Endothelial cell of umbilical vein (primary cell): ENCODE data around the gene IRF2. TPM values are rescaled to one million over a fixed set of nuclear protein-coding genes. Genes with fewer than 3 reads are reported as not detected.

ENCODE experiments used
- BruUV-seq: library from RNA; stranded (reverse); fragments of 400-500 nt; replicated peaks from 2 replicates; lab custom pipeline; 2021; lab: Mats Ljungman, UMichigan
- CTCF ChIA-PET: fragments of 300-600, 350-600 bp; sonication (Branson Sonifier 250); formaldehyde crosslinking; loops from one replicate; lab custom pipeline; 2021; ENCODE audit warnings: antibody characterized with exemption, inconsistent platforms; lab: Charles Lee
- POLR2A ChIA-PET: fragments of 300-600, 350-600 bp; sonication (Branson Sonifier 250); formaldehyde crosslinking; loops from one replicate; lab custom pipeline; 2021; ENCODE audit warnings: antibody characterized with exemption, inconsistent platforms; lab: Charles Lee
- DNase-seq: peaks from one replicate; pipeline ENCODE4 v3.0.0-alpha.2; 2011; ENCODE audit warnings: low read depth, low spot score
- FAIRE-seq: peaks from 2 replicates; lab custom pipeline; 2011; peaks lifted over from hg19 to GRCh38; lab: Jason Lieb, UNC
- H2AFZ ChIP-seq: 2 replicates; pipeline ENCODE4 v1.6.0; 2012; ENCODE audit warnings: low read depth, low read length, control low read depth, inconsistent platforms
- H3K27ac ChIP-seq: 2 replicates; pipeline ENCODE4 v1.5.1; 2011; ENCODE audit warnings: low read depth, mild to moderate bottlenecking, control low read depth, low read length, moderate library complexity; ENCODE audit not compliant: insufficient read depth
- H3K27me3 ChIP-seq, 2 experiments: 2 replicates each; pipeline versions ENCODE4 v1.6.0 to v1.6.1; 2011; ENCODE audit warnings: low read length in 2 of 2, mixed read lengths in 1 of 2; ENCODE audit not compliant: control insufficient read depth in 2 of 2, insufficient read depth in 2 of 2
- H3K36me3 ChIP-seq, 2 experiments: 2 replicates in 1 of 2; 3 replicates in 1 of 2; pipeline ENCODE4 v1.5.1; 2011; ENCODE audit warnings: low read length in 2 of 2, mild to moderate bottlenecking in 1 of 2, moderate library complexity in 1 of 2; ENCODE audit not compliant: control insufficient read depth in 2 of 2, insufficient read depth in 2 of 2; ENCODE audit errors: extremely low read depth in 1 of 2
- H3K4me1 ChIP-seq: 3 replicates; pipeline ENCODE4 v1.5.1; 2011; ENCODE audit warnings: mild to moderate bottlenecking, low read length; ENCODE audit not compliant: control insufficient read depth, insufficient read depth; ENCODE audit errors: extremely low read depth
- H3K4me2 ChIP-seq: 2 replicates; pipeline ENCODE4 v1.6.1; 2011; ENCODE audit warnings: low read length, control low read depth, mixed read lengths; ENCODE audit not compliant: insufficient read depth
- H3K4me3 ChIP-seq, 3 experiments: fragments of 200-600 bp in 1 of 3; sonication (generic), shearing (Covaris generic) in 1 of 3; replicated peaks in 1 of 3; 2 replicates each; pipeline ENCODE4 v1.5.1; 2011 to 2016; ENCODE audit warnings: control low read depth in 3 of 3, low read length in 3 of 3, mild to moderate bottlenecking in 2 of 3, inconsistent platforms in 1 of 3, low read depth in 1 of 3, moderate library complexity in 1 of 3; ENCODE audit not compliant: insufficient read depth in 1 of 3
- H3K79me2 ChIP-seq: 2 replicates; pipeline ENCODE4 v1.6.0; 2012; ENCODE audit warnings: low read length, inconsistent platforms; ENCODE audit not compliant: control insufficient read depth, insufficient read depth
- H3K9ac ChIP-seq: replicated peaks from 2 replicates; pipeline ENCODE3; 2011; ENCODE audit warnings: low read length, control low read depth; ENCODE audit not compliant: insufficient read depth; ENCODE audit errors: extremely low read depth
- H3K9me1 ChIP-seq: replicated peaks from 3 replicates; pipeline ENCODE4 v1.6.0; 2011; ENCODE audit warnings: mild to moderate bottlenecking, low read length; ENCODE audit not compliant: control insufficient read depth, insufficient read depth; ENCODE audit errors: extremely low read depth
- H3K9me3 ChIP-seq: replicated peaks from 2 replicates; pipeline ENCODE4 v1.5.1; 2012; ENCODE audit warnings: low read length, inconsistent platforms; ENCODE audit not compliant: control insufficient read depth, insufficient read depth
- H4K20me1 ChIP-seq: replicated peaks from 2 replicates; pipeline ENCODE3; 2011; ENCODE audit warnings: mild to moderate bottlenecking, low read length; ENCODE audit not compliant: control insufficient read depth, insufficient read depth; ENCODE audit errors: extremely low read depth
- CTCF ChIP-seq, 2 donors: IDR thresholded peaks; 1 replicate in 1 of 2; 2 replicates in 1 of 2; pipeline ENCODE4 v1.5.1; 2011; ENCODE audit warnings: low read length in 2 of 2, mild to moderate bottlenecking in 2 of 2, moderate library complexity in 2 of 2, control low read depth in 1 of 2, inconsistent platforms in 1 of 2, low read depth in 1 of 2; ENCODE audit not compliant: insufficient read depth in 1 of 2; ENCODE audit errors: extremely low read depth in 1 of 2
- EZH2 ChIP-seq: IDR thresholded peaks from 2 replicates; pipeline ENCODE4 v1.6.1; 2012; ENCODE audit warnings: borderline replicate concordance, low read depth, mild to moderate bottlenecking, moderate library complexity, low read length, inconsistent platforms; ENCODE audit not compliant: severe bottlenecking
- FOS ChIP-seq: IDR thresholded peaks from 2 replicates; pipeline ENCODE4 v1.6.1; 2011; ENCODE audit warnings: mild to moderate bottlenecking, low read length, moderate library complexity, borderline replicate concordance; ENCODE audit not compliant: insufficient read depth
- GATA2 ChIP-seq: IDR thresholded peaks from 2 replicates; pipeline ENCODE4 v1.7.0; 2011; ENCODE audit warnings: low read depth, mild to moderate bottlenecking, moderate library complexity, mixed read lengths, low read length; ENCODE audit not compliant: insufficient read length, insufficient read depth
- JUN ChIP-seq: IDR thresholded peaks from 2 replicates; pipeline ENCODE4 v1.6.1; 2011; ENCODE audit warnings: borderline replicate concordance, low read depth; ENCODE audit not compliant: insufficient read length, insufficient read depth
- MAX ChIP-seq: IDR thresholded peaks from 2 replicates; pipeline ENCODE4 v1.6.1; 2011; ENCODE audit not compliant: insufficient read depth, insufficient read length
- MYC ChIP-seq: IDR thresholded peaks from one replicate; pipeline ENCODE4 v1.6.1; 2011; ENCODE audit warnings: mild to moderate bottlenecking, low read depth, low read length
- POLR2A ChIP-seq: IDR thresholded peaks from 2 replicates; pipeline ENCODE4 v1.6.1; 2012; ENCODE audit warnings: low read depth, mild to moderate bottlenecking, control low read depth, low read length
- POLR2AphosphoS5 ChIP-seq: IDR thresholded peaks from 2 replicates; pipeline ENCODE4 v1.6.1; 2012; ENCODE audit warnings: low read depth, mild to moderate bottlenecking, control low read depth, low read length, moderate library complexity; ENCODE audit not compliant: insufficient read depth
- dilution Hi-C: fragments of 300-500 bp; cut with MboI; formaldehyde crosslinking; loops from one replicate; pipeline ENCODE4 v1.15.0; 2019; ENCODE audit warnings: low sequenced_read_pairs; ENCODE audit not compliant: extremely low pct_ligation_motif_present
- intact Hi-C: fragments of 100-400 bp; cut with micrococcal nuclease; formaldehyde crosslinking; loops from one replicate; pipeline ENCODE4 v1.10.0; 2022
- polyA plus RNA-seq, 4 experiments: library from polyadenylated mRNA; depleted of rRNA in 3 of 4; stranded (reverse) in 3 of 4; unstranded in 1 of 4; fragments of >200 nt; gene quantifications; 2 replicates each; pipeline versions ENCODE4 v1.2.1 to v1.2.3, GENCODE V29; 2011 to 2012; ENCODE audit warnings: missing spikeins in 1 of 4
- total RNA-seq: library from RNA; stranded (reverse); gene quantifications from 2 replicates; pipeline ENCODE4 v1.2.3, GENCODE V29; 2021

The IRF2 gene
- total and polyA plus RNA-seq, 2 donors (not counting 3 experiments of a cell fraction or from before 2014, with no cell fraction given), result 26.9 to 27.6 TPM

- dilution Hi-C loops, result no loop called here
- Histone ChIP-seq H3K27me3 (no peaks in the 10 kb centered on the region), H3K4me3 (no peak overlapping the region), H3K9me3 (no peaks in the 10 kb centered on the region), H3K27ac (no peak overlapping the region), H4K20me1 (no peaks in the 10 kb centered on the region), H3K9ac (no peak overlapping the region), H3K4me2 (no peak overlapping the region), H3K79me2 (no peaks in the 10 kb centered on the region), H3K4me1 (peaks cover 15% of the 10 kb centered on the region), H3K36me3 (peaks cover 3 to 18% of the 10 kb centered on the region in 2 experiments), H2AFZ (no peak overlapping the region), H3K9me1 (no peaks in the 10 kb centered on the region)
- intact Hi-C loops, result no loop called here
- DNase-seq, result no peak
- POLR2A ChIA-PET, result no interaction called here
- no peak for FAIRE-seq
- no TSS peak for BruUV-seq
- CTCF ChIA-PET, result interaction anchor here (1.2 kb wide), 1 partner anchor 135 kb away, joined by 3 read pairs; no protein-coding TSS in a partner anchor
- no peak for TF ChIP-seq JUN
- TF ChIP-seq POLR2A, result no peak
- TF ChIP-seq MYC, result no peak
- no peak for TF ChIP-seq MAX
- TF ChIP-seq CTCF (IDR thresholded peaks at IDR 0.05; ENCODE audit: extremely low read depth in 1 of 2, insufficient read depth in 1 of 2, low read depth in 1 of 2, low read length in 2 of 2), result no peak
- TF ChIP-seq POLR2AphosphoS5, result no peak
- TF ChIP-seq EZH2, result no peak
- no peak for TF ChIP-seq GATA2
- no peak for TF ChIP-seq FOS
Measured at GRCh38 chr4:184398741-184399511, 75.4 kb downstream of the IRF2 start.
